HepG2 (cell line): Measurements from ENCODE around the gene NNMT. TPM values are rescaled to one million over a fixed set of nuclear protein-coding genes. Genes with fewer than 3 reads are reported as not detected.

Experiments
- NFYC ChIP-seq: IDR thresholded peaks from 2 replicates; pipeline ENCODE4 v1.6.1; 2016; ENCODE audit warnings: missing genetic modification reagents, missing compliant biosample characterization
- RARA ChIP-seq: IDR thresholded peaks from 2 replicates; pipeline ENCODE4 v1.6.1; 2016; ENCODE audit warnings: missing genetic modification reagents, missing compliant biosample characterization
- ZNF337 ChIP-seq: sonication (generic); formaldehyde crosslinking; IDR thresholded peaks from 2 replicates; pipeline ENCODE4 v1.5.1; 2020; ENCODE audit warnings: missing genetic modification reagents, low read depth, mild to moderate bottlenecking, borderline replicate concordance
- polyA plus RNA-seq, 8 experiments: library from polyadenylated mRNA; depleted of rRNA in 3 of 8; stranded (reverse) in 7 of 8; unstranded in 1 of 8; fragments of >200 nt; fragmentation: Illumina TruSeq in 4 of 8; extraction: Trizol in 4 of 8; gene quantifications; 2 replicates each; pipeline versions ENCODE4 v1.2.1 to v1.2.3, GENCODE V29; 2011 to 2016; ENCODE audit warnings: low read depth in 4 of 8, missing spikeins in 1 of 8, mixed read lengths in 1 of 8; ENCODE audit not compliant: insufficient read depth in 1 of 8
- total RNA-seq, 5 experiments: library from RNA; depleted of rRNA; stranded (reverse); fragments of >200 nt; fragmentation: Illumina TruSeq; extraction: Trizol; gene quantifications; 2 replicates each; pipeline ENCODE4 v1.2.3, GENCODE V29; 2016; ENCODE audit warnings: low read depth in 1 of 5
- TF ChIP-seq, protein P1 (sequence below): sonication (generic); formaldehyde crosslinking; conservative IDR thresholded peaks from 2 replicates; pipeline ENCODE4 v1.4.0; 2020; ENCODE audit warnings: mild to moderate bottlenecking, missing genetic modification reagents, moderate library complexity
- TF ChIP-seq, protein P2 (sequence below): sonication (generic); formaldehyde crosslinking; IDR thresholded peaks from 2 replicates; pipeline ENCODE4; 2020; ENCODE audit warnings: missing genetic modification reagents, mild to moderate bottlenecking, borderline replicate concordance
- TF ChIP-seq, protein P3 (sequence below): sonication (generic); formaldehyde crosslinking; IDR thresholded peaks from 2 replicates; pipeline ENCODE4 v1.4.0; 2020; ENCODE audit warnings: mild to moderate bottlenecking, missing genetic modification reagents

Gene NNMT
- total and polyA plus RNA-seq, 2 of the 13 experiments (the other 11 are each of a cell fraction or from before 2014, with no cell fraction given) = 0.13 TPM; not detected in 1

DNA sequence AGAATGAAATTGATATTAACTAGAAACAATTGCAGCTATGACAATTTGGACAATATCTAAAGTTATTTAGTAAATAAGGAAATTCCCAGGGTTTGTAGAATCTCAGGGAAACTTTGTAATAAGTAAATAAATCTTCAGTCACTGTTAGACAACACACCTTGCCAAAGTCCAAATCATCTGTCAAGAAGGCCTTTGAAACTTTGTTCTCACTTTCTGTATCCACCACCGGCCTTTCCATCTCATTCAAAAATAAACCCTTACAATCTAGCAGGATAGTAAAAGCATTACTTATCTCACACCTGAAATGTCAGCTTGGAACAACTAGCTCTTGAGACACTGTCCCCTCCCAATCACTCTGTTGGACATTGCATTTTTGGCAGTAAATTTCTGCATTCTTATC lies 7.9 kb downstream of the NNMT start (continued):
- TF ChIP-seq, protein P1, sequence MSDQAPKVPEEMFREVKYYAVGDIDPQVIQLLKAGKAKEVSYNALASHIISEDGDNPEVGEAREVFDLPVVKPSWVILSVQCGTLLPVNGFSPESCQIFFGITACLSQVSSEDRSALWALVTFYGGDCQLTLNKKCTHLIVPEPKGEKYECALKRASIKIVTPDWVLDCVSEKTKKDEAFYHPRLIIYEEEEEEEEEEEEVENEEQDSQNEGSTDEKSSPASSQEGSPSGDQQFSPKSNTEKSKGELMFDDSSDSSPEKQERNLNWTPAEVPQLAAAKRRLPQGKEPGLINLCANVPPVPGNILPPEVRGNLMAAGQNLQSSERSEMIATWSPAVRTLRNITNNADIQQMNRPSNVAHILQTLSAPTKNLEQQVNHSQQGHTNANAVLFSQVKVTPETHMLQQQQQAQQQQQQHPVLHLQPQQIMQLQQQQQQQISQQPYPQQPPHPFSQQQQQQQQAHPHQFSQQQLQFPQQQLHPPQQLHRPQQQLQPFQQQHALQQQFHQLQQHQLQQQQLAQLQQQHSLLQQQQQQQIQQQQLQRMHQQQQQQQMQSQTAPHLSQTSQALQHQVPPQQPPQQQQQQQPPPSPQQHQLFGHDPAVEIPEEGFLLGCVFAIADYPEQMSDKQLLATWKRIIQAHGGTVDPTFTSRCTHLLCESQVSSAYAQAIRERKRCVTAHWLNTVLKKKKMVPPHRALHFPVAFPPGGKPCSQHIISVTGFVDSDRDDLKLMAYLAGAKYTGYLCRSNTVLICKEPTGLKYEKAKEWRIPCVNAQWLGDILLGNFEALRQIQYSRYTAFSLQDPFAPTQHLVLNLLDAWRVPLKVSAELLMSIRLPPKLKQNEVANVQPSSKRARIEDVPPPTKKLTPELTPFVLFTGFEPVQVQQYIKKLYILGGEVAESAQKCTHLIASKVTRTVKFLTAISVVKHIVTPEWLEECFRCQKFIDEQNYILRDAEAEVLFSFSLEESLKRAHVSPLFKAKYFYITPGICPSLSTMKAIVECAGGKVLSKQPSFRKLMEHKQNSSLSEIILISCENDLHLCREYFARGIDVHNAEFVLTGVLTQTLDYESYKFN (CRISPR knock-in tag) = peak; percentile 35; the same call in 1 of the 2 replicates
- TF ChIP-seq, protein P2, sequence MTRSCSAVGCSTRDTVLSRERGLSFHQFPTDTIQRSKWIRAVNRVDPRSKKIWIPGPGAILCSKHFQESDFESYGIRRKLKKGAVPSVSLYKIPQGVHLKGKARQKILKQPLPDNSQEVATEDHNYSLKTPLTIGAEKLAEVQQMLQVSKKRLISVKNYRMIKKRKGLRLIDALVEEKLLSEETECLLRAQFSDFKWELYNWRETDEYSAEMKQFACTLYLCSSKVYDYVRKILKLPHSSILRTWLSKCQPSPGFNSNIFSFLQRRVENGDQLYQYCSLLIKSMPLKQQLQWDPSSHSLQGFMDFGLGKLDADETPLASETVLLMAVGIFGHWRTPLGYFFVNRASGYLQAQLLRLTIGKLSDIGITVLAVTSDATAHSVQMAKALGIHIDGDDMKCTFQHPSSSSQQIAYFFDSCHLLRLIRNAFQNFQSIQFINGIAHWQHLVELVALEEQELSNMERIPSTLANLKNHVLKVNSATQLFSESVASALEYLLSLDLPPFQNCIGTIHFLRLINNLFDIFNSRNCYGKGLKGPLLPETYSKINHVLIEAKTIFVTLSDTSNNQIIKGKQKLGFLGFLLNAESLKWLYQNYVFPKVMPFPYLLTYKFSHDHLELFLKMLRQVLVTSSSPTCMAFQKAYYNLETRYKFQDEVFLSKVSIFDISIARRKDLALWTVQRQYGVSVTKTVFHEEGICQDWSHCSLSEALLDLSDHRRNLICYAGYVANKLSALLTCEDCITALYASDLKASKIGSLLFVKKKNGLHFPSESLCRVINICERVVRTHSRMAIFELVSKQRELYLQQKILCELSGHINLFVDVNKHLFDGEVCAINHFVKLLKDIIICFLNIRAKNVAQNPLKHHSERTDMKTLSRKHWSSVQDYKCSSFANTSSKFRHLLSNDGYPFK = no peak
- TF ChIP-seq, protein P3, sequence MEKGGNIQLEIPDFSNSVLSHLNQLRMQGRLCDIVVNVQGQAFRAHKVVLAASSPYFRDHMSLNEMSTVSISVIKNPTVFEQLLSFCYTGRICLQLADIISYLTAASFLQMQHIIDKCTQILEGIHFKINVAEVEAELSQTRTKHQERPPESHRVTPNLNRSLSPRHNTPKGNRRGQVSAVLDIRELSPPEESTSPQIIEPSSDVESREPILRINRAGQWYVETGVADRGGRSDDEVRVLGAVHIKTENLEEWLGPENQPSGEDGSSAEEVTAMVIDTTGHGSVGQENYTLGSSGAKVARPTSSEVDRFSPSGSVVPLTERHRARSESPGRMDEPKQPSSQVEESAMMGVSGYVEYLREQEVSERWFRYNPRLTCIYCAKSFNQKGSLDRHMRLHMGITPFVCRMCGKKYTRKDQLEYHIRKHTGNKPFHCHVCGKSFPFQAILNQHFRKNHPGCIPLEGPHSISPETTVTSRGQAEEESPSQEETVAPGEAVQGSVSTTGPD (CRISPR knock-in tag) = no peak
- no peak for TF ChIP-seq NFYC
- TF ChIP-seq ZNF337 (CRISPR knock-in tag) = no peak
- no peak for TF ChIP-seq RARA (CRISPR knock-in tag)
